ENCODE data around the gene POLR3A.
"Not testable (repeated sequence)": the region's sequence is repeated elsewhere in the genome, so short reads cannot be mapped to it uniquely, and the experiment has no call there.

POLR3A gene

GRCh38 chr10:78029269-78030226 is at the start of gene POLR3A:
Gene POLR3A (minus strand): TSS chr10:78029515. CDS start chr10:78029407, 108 bp downstream.
- peak; percentile 77 for DNase-seq (ENCODE audit: insufficient read length, low spot score)
- TF ChIP-seq, protein P1, sequence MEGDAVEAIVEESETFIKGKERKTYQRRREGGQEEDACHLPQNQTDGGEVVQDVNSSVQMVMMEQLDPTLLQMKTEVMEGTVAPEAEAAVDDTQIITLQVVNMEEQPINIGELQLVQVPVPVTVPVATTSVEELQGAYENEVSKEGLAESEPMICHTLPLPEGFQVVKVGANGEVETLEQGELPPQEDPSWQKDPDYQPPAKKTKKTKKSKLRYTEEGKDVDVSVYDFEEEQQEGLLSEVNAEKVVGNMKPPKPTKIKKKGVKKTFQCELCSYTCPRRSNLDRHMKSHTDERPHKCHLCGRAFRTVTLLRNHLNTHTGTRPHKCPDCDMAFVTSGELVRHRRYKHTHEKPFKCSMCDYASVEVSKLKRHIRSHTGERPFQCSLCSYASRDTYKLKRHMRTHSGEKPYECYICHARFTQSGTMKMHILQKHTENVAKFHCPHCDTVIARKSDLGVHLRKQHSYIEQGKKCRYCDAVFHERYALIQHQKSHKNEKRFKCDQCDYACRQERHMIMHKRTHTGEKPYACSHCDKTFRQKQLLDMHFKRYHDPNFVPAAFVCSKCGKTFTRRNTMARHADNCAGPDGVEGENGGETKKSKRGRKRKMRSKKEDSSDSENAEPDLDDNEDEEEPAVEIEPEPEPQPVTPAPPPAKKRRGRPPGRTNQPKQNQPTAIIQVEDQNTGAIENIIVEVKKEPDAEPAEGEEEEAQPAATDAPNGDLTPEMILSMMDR (IDR thresholded peaks at IDR 0.05; ENCODE audit: insufficient read depth, missing control alignments) = peak; percentile 70
- no peak for FAIRE-seq

- FAIRE-seq (no peak), DNase-seq (ENCODE audit: insufficient read length, low spot score) (no peak)
- TF ChIP-seq, protein P1 (IDR thresholded peaks at IDR 0.05; ENCODE audit: insufficient read depth, missing control alignments) = no peak
Measured at GRCh38 chr10:78078539-78079330, 49.4 kb upstream of the POLR3A start.

- not testable (repeated sequence) for DNase-seq (ENCODE audit: insufficient read length, low spot score); FAIRE-seq
Measured at GRCh38 chr10:78075806-78076205, 46.5 kb upstream of the POLR3A start.

GRCh38 chr10:78072504-78072903 is 43.2 kb upstream of the POLR3A start:
- TF ChIP-seq, protein P1 (IDR thresholded peaks at IDR 0.05; ENCODE audit: insufficient read depth, missing control alignments) = no peak
- FAIRE-seq (no peak), DNase-seq (ENCODE audit: insufficient read length, low spot score) (no peak)

- FAIRE-seq (no peak), DNase-seq (ENCODE audit: insufficient read length, low spot score) (no peak)
- TF ChIP-seq, protein P1 (IDR thresholded peaks at IDR 0.05; ENCODE audit: insufficient read depth, missing control alignments) = no peak
Measured at GRCh38 chr10:78071857-78072179, 42.5 kb upstream of the POLR3A start.

- TF ChIP-seq, protein P1 (IDR thresholded peaks at IDR 0.05; ENCODE audit: insufficient read depth, missing control alignments) = no peak
- no peak for FAIRE-seq
- no peak for DNase-seq (ENCODE audit: insufficient read length, low spot score)
Measured at GRCh38 chr10:78071140-78071856, 42.0 kb upstream of the POLR3A start.

GRCh38 chr10:78070726-78071125 is 41.4 kb upstream of the POLR3A start:
- TF ChIP-seq, protein P1 (IDR thresholded peaks at IDR 0.05; ENCODE audit: insufficient read depth, missing control alignments) = no peak
- no peak for FAIRE-seq
- DNase-seq (ENCODE audit: insufficient read length, low spot score) = no peak

DNA sequence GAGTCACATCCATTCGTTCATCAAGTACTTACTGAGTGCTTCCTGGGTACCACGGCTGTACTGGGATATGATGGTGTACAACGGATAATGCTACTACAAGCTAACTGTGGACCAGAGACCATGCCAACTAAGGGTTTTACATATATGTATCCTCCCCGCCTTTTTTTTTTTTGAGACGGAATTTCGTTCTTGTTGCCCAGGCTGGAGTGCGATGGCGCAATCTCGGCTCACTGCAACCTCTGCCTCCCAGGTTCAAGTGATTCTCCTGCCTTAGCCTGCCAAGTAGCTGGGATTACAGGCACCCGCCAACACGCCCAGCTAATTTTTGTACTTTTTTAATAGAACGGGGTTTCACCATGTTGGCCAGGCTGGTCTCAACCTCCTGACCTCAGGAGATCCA is 40.7 kb upstream of the POLR3A start:
- not testable (repeated sequence) for DNase-seq (ENCODE audit: insufficient read length, low spot score)

More for the DNA sequence above, 40.7 kb upstream of the POLR3A start:
- not testable (repeated sequence) for FAIRE-seq
